GM04503 (cell line): ENCODE measurements around the gene SLC38A1.
"Not testable (repeated sequence)": the region's sequence is repeated elsewhere in the genome, so short reads cannot be mapped to it uniquely, and the experiment has no call there.

Experiments
- DNase-seq: peaks from one replicate; pipeline ENCODE4 v3.0.0-alpha.2; 2012; ENCODE audit warnings: low read depth

SLC38A1 gene

GRCh38 chr12:46206471-46206870, 62.4 kb downstream of the SLC38A1 start:
- no peak for DNase-seq

- no peak for DNase-seq
Measured at GRCh38 chr12:46205294-46205693, 63.5 kb downstream of the SLC38A1 start.

GRCh38 chr12:46201284-46201789, 67.5 kb downstream of the SLC38A1 start:
- DNase-seq, result no peak

- DNase-seq, result no peak
Measured at GRCh38 chr12:46200551-46200950, 68.3 kb downstream of the SLC38A1 start.

- DNase-seq, result no peak
Measured at GRCh38 chr12:46198913-46199312, 69.9 kb downstream of the SLC38A1 start.

GRCh38 chr12:46197883-46198282, 71.0 kb downstream of the SLC38A1 start:
- no peak for DNase-seq

- DNase-seq, result not testable (repeated sequence)
Measured at GRCh38 chr12:46190533-46190932, 78.3 kb downstream of the SLC38A1 start.

- no peak for DNase-seq
Measured at GRCh38 chr12:46188170-46188569, 80.7 kb downstream of the SLC38A1 start.

GRCh38 chr12:46187023-46187422, 81.8 kb downstream of the SLC38A1 start:
- DNase-seq, result peak; percentile 22

- DNase-seq, result no peak
Measured at GRCh38 chr12:46186088-46186487, 82.8 kb downstream of the SLC38A1 start.

GRCh38 chr12:46185686-46186085, 83.2 kb downstream of the SLC38A1 start:
- DNase-seq, result no peak

- DNase-seq, result no peak
Measured at GRCh38 chr12:46184798-46185595, 83.8 kb downstream of the SLC38A1 start.

- DNase-seq, result no peak
Measured at GRCh38 chr12:46183112-46183511, 85.7 kb downstream of the SLC38A1 start.

GRCh38 chr12:46181465-46181864, 87.4 kb downstream of the SLC38A1 start:
- DNase-seq, result no peak

GRCh38 chr12:46179693-46180452, 89.0 kb downstream of the SLC38A1 start:
- DNase-seq, result no peak

GRCh38 chr12:46177837-46178608, 90.8 kb downstream of the SLC38A1 start:
- DNase-seq, result no peak

- no peak for DNase-seq
Measured at GRCh38 chr12:46177025-46177424, 91.8 kb downstream of the SLC38A1 start.

GRCh38 chr12:46174919-46175318, 93.9 kb downstream of the SLC38A1 start:
- no peak for DNase-seq

- DNase-seq, result no peak
Measured at GRCh38 chr12:46174061-46174662, 94.7 kb downstream of the SLC38A1 start.

- no peak for DNase-seq
Measured at GRCh38 chr12:46168426-46168825, 100.4 kb downstream of the SLC38A1 start.

- DNase-seq, result no peak
Measured at GRCh38 chr12:46167412-46167811, 101.4 kb downstream of the SLC38A1 start.

- DNase-seq, result no peak
Measured at GRCh38 chr12:46165191-46165590, 103.7 kb downstream of the SLC38A1 start.
